CD4-positive, alpha-beta T cell (primary cell): ENCODE data around the gene TPD52L1. TPM values are rescaled to one million over a fixed set of nuclear protein-coding genes. Genes with fewer than 3 reads are reported as not detected.

Experiments used
- ATAC-seq: fragments of 200-7000 bp; cut with Tn5 transposase; one replicate; pipeline ENCODE4 v1.10.0; 2022; ENCODE audit warnings: mild to moderate bottlenecking; ENCODE audit not compliant: poor library complexity
- CTCF ChIA-PET: fragments of 350-600 bp; sonication (Branson Sonifier 250); formaldehyde crosslinking; loops from one replicate; lab custom pipeline; 2021; ENCODE audit warnings: antibody characterized with exemption, inconsistent platforms; lab: Charles Lee
- POLR2A ChIA-PET: fragments of 350-600 bp; sonication (Branson Sonifier 250); formaldehyde crosslinking; loops from one replicate; lab custom pipeline; 2021; ENCODE audit warnings: antibody characterized with exemption, inconsistent platforms; lab: Charles Lee
- DNase-seq, 14 experiments: peaks; one replicate each; pipeline ENCODE4 v3.0.0-alpha.2; 2013 to 2020; ENCODE audit warnings: mixed read lengths in 2 of 14
- H3K27ac ChIP-seq, 2 donors: one replicate each; pipeline versions ENCODE4 v1.5.1 to v1.7.0; 2013; ENCODE audit warnings: low read length in 2 of 2, low read depth in 1 of 2, mild to moderate bottlenecking in 1 of 2
- H3K27me3 ChIP-seq, 2 experiments: 1 replicate in 1 of 2; 2 replicates in 1 of 2; pipeline versions ENCODE4 v1.6.1 to v1.7.0; 2013; ENCODE audit warnings: low read length in 2 of 2, control low read depth in 1 of 2, mild to moderate bottlenecking in 1 of 2, moderate library complexity in 1 of 2; ENCODE audit not compliant: insufficient read depth in 2 of 2, control insufficient read depth in 1 of 2
- H3K36me3 ChIP-seq: one replicate; pipeline ENCODE4 v1.6.1; 2013; ENCODE audit warnings: low read length, control low read depth; ENCODE audit not compliant: insufficient read depth
- H3K4me1 ChIP-seq: one replicate; pipeline ENCODE4 v1.6.1; 2013; ENCODE audit warnings: low read length, control low read depth; ENCODE audit not compliant: insufficient read depth
- H3K4me3 ChIP-seq: one replicate; pipeline ENCODE4 v1.5.1; 2013; ENCODE audit warnings: mild to moderate bottlenecking, low read length, moderate library complexity
- H3K9me3 ChIP-seq, 2 experiments: 1 replicate in 1 of 2; 2 replicates in 1 of 2; pipeline versions ENCODE4 v1.6.1 to v1.7.0; 2013; ENCODE audit warnings: low read length in 2 of 2, mild to moderate bottlenecking in 2 of 2, control low read depth in 1 of 2, moderate library complexity in 1 of 2; ENCODE audit not compliant: control insufficient read depth in 1 of 2, insufficient read depth in 1 of 2
- H3K27ac Mint-ChIP-seq: one replicate; pipeline ENCODE4 v1.8.0; 2020; ENCODE audit warnings: mixed read lengths
- H3K27me3 Mint-ChIP-seq: one replicate; pipeline ENCODE4 v1.8.0; 2021; ENCODE audit warnings: mixed read lengths
- H3K36me3 Mint-ChIP-seq: one replicate; pipeline ENCODE4 v1.8.0; 2021; ENCODE audit warnings: low read depth, mixed read lengths
- H3K4me1 Mint-ChIP-seq: one replicate; pipeline ENCODE4 v1.8.0; 2021; ENCODE audit warnings: low read depth, mixed read lengths
- H3K4me3 Mint-ChIP-seq: one replicate; pipeline ENCODE4 v1.8.0; 2020; ENCODE audit warnings: mild to moderate bottlenecking, mixed read lengths
- H3K9me3 Mint-ChIP-seq: one replicate; pipeline ENCODE4 v1.8.0; 2020; ENCODE audit warnings: mixed read lengths
- CTCF ChIP-seq: fragments of 200-600 bp; IDR thresholded peaks from one replicate; pipeline ENCODE4 v1.8.0; 2022; ENCODE audit warnings: antibody characterized with exemption, mild to moderate bottlenecking
- intact Hi-C, 2 experiments: fragments of 100-400 bp; cut with DNase I in 1 of 2; cut with micrococcal nuclease in 1 of 2; formaldehyde crosslinking; loops; one replicate each; pipeline versions ENCODE4 v1.15.1 to v1.9.0; 2023 to 2025; cut with DNase I, micrococcal nuclease
- total RNA-seq, 174 experiments: library from RNA in 2 of 174; stranded (reverse) in 2 of 174; gene quantifications; one replicate each; pipeline ENCODE4 v1.2.3 and lab custom pipeline; 2021 to 2026

The TPD52L1 gene
- total RNA-seq, 2 experiments from 2014 or later, result not detected

GRCh38 chr6:125175466-125176048 lies 22.0 kb downstream of the TPD52L1 start:
- no peak for TF ChIP-seq CTCF
- H3K36me3 Mint-ChIP-seq, result no peaks in the 10 kb centered on the region
- no peak overlapping the region for H3K27ac Mint-ChIP-seq
- Histone ChIP-seq H3K4me1 (no peaks in the 10 kb centered on the region), H3K4me3 (no peak overlapping the region), H3K36me3 (no peaks in the 10 kb centered on the region), H3K9me3 (no peaks in the 10 kb centered on the region), H3K27me3 (peaks cover 4 to 10% of the 10 kb centered on the region in 2 experiments), H3K27ac (no peak overlapping the region)
- POLR2A ChIA-PET, result no interaction called here
- no peaks in the 10 kb centered on the region for H3K4me1 Mint-ChIP-seq
- DNase-seq, result no peak
- intact Hi-C loops, result no loop called here
- no peak overlapping the region for H3K4me3 Mint-ChIP-seq
- H3K27me3 Mint-ChIP-seq, result peaks cover 20% of the 10 kb centered on the region
- CTCF ChIA-PET, result interaction anchor here (1.3 kb wide), 1 partner anchor 13 kb away, joined by 3 read pairs; no protein-coding TSS in a partner anchor
- no peaks in the 10 kb centered on the region for H3K9me3 Mint-ChIP-seq
- no peak for ATAC-seq

GRCh38 chr6:125182237-125183008 lies 28.9 kb downstream of the TPD52L1 start:
- Histone ChIP-seq H3K36me3 (no peaks in the 10 kb centered on the region), H3K4me3 (no peak overlapping the region), H3K9me3 (no peaks in the 10 kb centered on the region), H3K27ac (no peak overlapping the region), H3K27me3 (peaks cover 0 to 6% of the 10 kb centered on the region in 2 experiments), H3K4me1 (no peaks in the 10 kb centered on the region)
- H3K4me3 Mint-ChIP-seq, result no peak overlapping the region
- no peak for TF ChIP-seq CTCF
- H3K27ac Mint-ChIP-seq, result no peak overlapping the region
- peaks cover 46% of the 10 kb centered on the region for H3K27me3 Mint-ChIP-seq
- CTCF ChIA-PET, result no interaction called here
- H3K9me3 Mint-ChIP-seq, result no peaks in the 10 kb centered on the region
- POLR2A ChIA-PET, result no interaction called here
- ATAC-seq (no peak), DNase-seq (no peak)
- no peaks in the 10 kb centered on the region for H3K4me1 Mint-ChIP-seq
- no peaks in the 10 kb centered on the region for H3K36me3 Mint-ChIP-seq
- intact Hi-C loops, result no loop called here

- no peak for DNase-seq
- no peak for ATAC-seq
- H3K36me3 Mint-ChIP-seq, result no peaks in the 10 kb centered on the region
- Histone ChIP-seq H3K4me1 (no peaks in the 10 kb centered on the region), H3K27ac (no peak overlapping the region), H3K27me3 (peaks cover 0 to 6% of the 10 kb centered on the region in 2 experiments), H3K9me3 (no peaks in the 10 kb centered on the region), H3K4me3 (no peak overlapping the region), H3K36me3 (no peaks in the 10 kb centered on the region)
- TF ChIP-seq CTCF, result no peak
- CTCF ChIA-PET, result no interaction called here
- intact Hi-C loops, result no loop called here
- H3K27ac Mint-ChIP-seq, result no peak overlapping the region
- H3K4me3 Mint-ChIP-seq, result no peak overlapping the region
- H3K9me3 Mint-ChIP-seq, result no peaks in the 10 kb centered on the region
- H3K27me3 Mint-ChIP-seq, result peaks cover 46% of the 10 kb centered on the region
- POLR2A ChIA-PET, result no interaction called here
- no peaks in the 10 kb centered on the region for H3K4me1 Mint-ChIP-seq
These were observed 29.8 kb downstream of the TPD52L1 start for GRCh38 chr6:125183391-125183790.
